H9 (cell line): ENCODE measurements around the gene EEF2K. TPM values are rescaled to one million over a fixed set of nuclear protein-coding genes. Genes with fewer than 3 reads are reported as not detected.

ENCODE experiments used
- DNase-seq: peaks from one replicate; pipeline ENCODE4 v3.0.0-alpha.2; 2017
- H2AFZ ChIP-seq: one replicate; pipeline ENCODE4 v1.6.1; 2013; ENCODE audit warnings: mild to moderate bottlenecking, low read length, control low read depth, moderate library complexity
- H2AK5ac ChIP-seq: 2 replicates; pipeline ENCODE4 v1.6.1; 2013; ENCODE audit warnings: low read length, control low read depth, mixed read lengths; ENCODE audit not compliant: insufficient read length
- H2BK120ac ChIP-seq: one replicate; pipeline ENCODE4 v1.6.1; 2013; ENCODE audit warnings: low read depth, mild to moderate bottlenecking, low read length, control low read depth, inconsistent platforms; ENCODE audit not compliant: poor library complexity, severe bottlenecking
- H2BK12ac ChIP-seq: 2 replicates; pipeline ENCODE4 v1.6.1; 2013; ENCODE audit warnings: low read length, control low read depth, mixed read lengths, low read depth; ENCODE audit not compliant: insufficient read length
- H2BK15ac ChIP-seq: 2 replicates; pipeline ENCODE4 v1.6.1; 2013; ENCODE audit warnings: low read depth, low read length, control low read depth
- H2BK20ac ChIP-seq: one replicate; pipeline ENCODE4 v1.6.1; 2013; ENCODE audit warnings: low read depth, mild to moderate bottlenecking, low read length, control low read depth, inconsistent platforms; ENCODE audit not compliant: poor library complexity, severe bottlenecking
- H2BK5ac ChIP-seq: 2 replicates; pipeline ENCODE4 v1.6.1; 2013; ENCODE audit warnings: low read length, control low read depth, mixed read lengths; ENCODE audit not compliant: insufficient read length
- H3K14ac ChIP-seq: 2 replicates; pipeline ENCODE4 v1.6.1; 2013; ENCODE audit warnings: low read length, control low read depth; ENCODE audit not compliant: insufficient read depth
- H3K18ac ChIP-seq: 2 replicates; pipeline ENCODE4 v1.6.1; 2013; ENCODE audit warnings: low read depth, mild to moderate bottlenecking, mixed read lengths, low read length, control low read depth; ENCODE audit not compliant: insufficient read length
- H3K23ac ChIP-seq: 2 replicates; pipeline ENCODE4 v1.6.1; 2013; ENCODE audit warnings: low read length, control low read depth, mixed read lengths, low read depth; ENCODE audit not compliant: insufficient read length
- H3K23me2 ChIP-seq: 2 replicates; pipeline ENCODE4 v1.6.1; 2013; ENCODE audit warnings: low read depth, mild to moderate bottlenecking, mixed read lengths, low read length, control low read depth; ENCODE audit not compliant: insufficient read length, poor library complexity, severe bottlenecking
- H3K27ac ChIP-seq: 2 replicates; pipeline ENCODE4 v1.5.1; 2013; ENCODE audit warnings: low read length, control low read depth, mixed read lengths, low read depth; ENCODE audit not compliant: insufficient read length
- H3K27me3 ChIP-seq: 2 replicates; pipeline ENCODE4 v1.6.1; 2013; ENCODE audit warnings: low read length, control low read depth, inconsistent platforms; ENCODE audit not compliant: insufficient read depth
- H3K4ac ChIP-seq: 2 replicates; pipeline ENCODE4 v1.6.1; 2013; ENCODE audit warnings: low read depth, mild to moderate bottlenecking, control low read depth, inconsistent platforms, low read length, moderate library complexity
- H3K4me1 ChIP-seq: 2 replicates; pipeline ENCODE4 v1.6.1; 2013; ENCODE audit warnings: low read length, control low read depth, inconsistent platforms; ENCODE audit not compliant: insufficient read depth
- H3K4me2 ChIP-seq: 2 replicates; pipeline ENCODE4 v1.6.1; 2013; ENCODE audit warnings: low read length, control low read depth, mixed read lengths; ENCODE audit not compliant: insufficient read length, insufficient read depth
- H3K56ac ChIP-seq: 2 replicates; pipeline ENCODE4 v1.6.1; 2013; ENCODE audit warnings: low read depth, mild to moderate bottlenecking, mixed read lengths, low read length, control low read depth; ENCODE audit not compliant: insufficient read length
- H3K79me1 ChIP-seq: 2 replicates; pipeline ENCODE4 v1.6.1; 2013; ENCODE audit warnings: low read depth, mild to moderate bottlenecking, moderate library complexity, low read length, control low read depth, inconsistent platforms; ENCODE audit not compliant: insufficient read depth, poor library complexity, severe bottlenecking
- H3K79me2 ChIP-seq: 2 replicates; pipeline ENCODE4 v1.6.1; 2013; ENCODE audit warnings: low read length, control low read depth, inconsistent platforms; ENCODE audit not compliant: insufficient read depth
- H3K9ac ChIP-seq: 2 replicates; pipeline ENCODE4 v1.6.1; 2013; ENCODE audit warnings: low read length, control low read depth, mixed read lengths; ENCODE audit not compliant: insufficient read length; ENCODE audit errors: extremely low read depth
- H3K9me3 ChIP-seq: one replicate; pipeline ENCODE4 v1.6.1; 2013; ENCODE audit warnings: low read depth, low read length, inconsistent platforms; ENCODE audit not compliant: control insufficient read depth
- H3T11ph ChIP-seq: one replicate; pipeline ENCODE4 v1.6.1; 2013; ENCODE audit warnings: mild to moderate bottlenecking, low read length, control low read depth, inconsistent platforms
- H4K20me1 ChIP-seq: one replicate; pipeline ENCODE4 v1.6.1; 2013; ENCODE audit not compliant: control insufficient read depth, insufficient read length, insufficient read depth
- H4K5ac ChIP-seq: 2 replicates; pipeline ENCODE4 v1.6.1; 2013; ENCODE audit warnings: low read depth, mild to moderate bottlenecking, mixed read lengths, low read length, control low read depth; ENCODE audit not compliant: insufficient read length
- H4K8ac ChIP-seq: replicated peaks from 2 replicates; pipeline ENCODE4 v1.6.1; 2013; ENCODE audit warnings: low read length, control low read depth, mixed read lengths, low read depth; ENCODE audit not compliant: insufficient read length
- H4K91ac ChIP-seq: 2 replicates; pipeline ENCODE4 v1.6.1; 2013; ENCODE audit warnings: low read depth, mild to moderate bottlenecking, moderate library complexity, mixed read lengths, low read length, control low read depth; ENCODE audit not compliant: insufficient read length
- H3K27ac Mint-ChIP-seq, 3 experiments: 2 replicates in 2 of 3; 3 replicates in 1 of 3; pipeline ENCODE4 v1.8.0; 2020 to 2021; ENCODE audit warnings: mixed read lengths in 3 of 3, mild to moderate bottlenecking in 1 of 3, moderate library complexity in 1 of 3
- H3K27me3 Mint-ChIP-seq: 2 replicates; pipeline ENCODE4 v1.8.0; 2021; ENCODE audit warnings: low read depth, mild to moderate bottlenecking, moderate library complexity, mixed read lengths
- H3K36me3 Mint-ChIP-seq, 3 experiments: 2 replicates in 2 of 3; 3 replicates in 1 of 3; pipeline ENCODE4 v1.8.0; 2020 to 2021; ENCODE audit warnings: low read depth in 3 of 3, mixed read lengths in 3 of 3; ENCODE audit not compliant: insufficient read depth in 1 of 3
- H3K4me1 Mint-ChIP-seq, 2 experiments: 2 replicates each; pipeline ENCODE4 v1.8.0; 2020; ENCODE audit warnings: mixed read lengths in 2 of 2
- H3K4me3 Mint-ChIP-seq, 2 experiments: 2 replicates in 1 of 2; 3 replicates in 1 of 2; pipeline ENCODE4 v1.8.0; 2020 to 2021; ENCODE audit warnings: mild to moderate bottlenecking in 2 of 2, mixed read lengths in 2 of 2, moderate library complexity in 1 of 2
- H3K9me3 Mint-ChIP-seq, 2 experiments: 2 replicates in 1 of 2; 3 replicates in 1 of 2; pipeline ENCODE4 v1.8.0; 2020; ENCODE audit warnings: mild to moderate bottlenecking in 2 of 2, mixed read lengths in 2 of 2, moderate library complexity in 1 of 2
- CTCF ChIP-seq: fragments of 200-600 bp; sonication (generic); conservative IDR thresholded peaks from 3 replicates; pipeline ENCODE4 v1.8.0; 2021; ENCODE audit warnings: antibody characterized with exemption, mild to moderate bottlenecking
- WGBS: extraction: QIAGEN DNeasy Blood & Tissue Kit; methylation state at CpG from one replicate; pipeline ENCODE4 v1.1.7; 2013; ENCODE audit warnings: missing lambda C conversion rate, low lambda C conversion rate, mixed read lengths; ENCODE audit not compliant: insufficient read length; ENCODE audit errors: extremely low coverage; 5-methylcytosine and 5-hydroxymethylcytosine counted together
- total RNA-seq: library from RNA; stranded (reverse); gene quantifications from 2 replicates; pipeline ENCODE4 v1.2.1, GENCODE V29; 2021

Gene EEF2K
- total RNA-seq, 1 experiment from 2014 or later = 20.7 TPM

- Histone ChIP-seq H3K9ac (no peak overlapping the region), H3K23me2 (no peaks in the 10 kb centered on the region), H3K9me3 (no peaks in the 10 kb centered on the region), H3K27me3 (no peaks in the 10 kb centered on the region), H4K20me1 (no peaks in the 10 kb centered on the region), H2BK12ac (no peak overlapping the region), H2BK20ac (no peak overlapping the region), H2AK5ac (no peak overlapping the region), H3K18ac (no peak overlapping the region), H3K27ac (no peak overlapping the region), H2AFZ (no peak overlapping the region), H2BK5ac (no peak overlapping the region), H4K5ac (no peak overlapping the region), H3K14ac (no peak overlapping the region), H4K8ac (no peak overlapping the region), H4K91ac (no peak overlapping the region), H2BK120ac (no peak overlapping the region), H3K4me1 (no peaks in the 10 kb centered on the region), H3K4ac (no peak overlapping the region), H3K79me1 (no peaks in the 10 kb centered on the region), H3T11ph (no peak overlapping the region), H3K56ac (no peak overlapping the region), H2BK15ac (no peak overlapping the region), H3K23ac (no peak overlapping the region), H3K4me2 (no peak overlapping the region), H3K79me2 (no peaks in the 10 kb centered on the region)
- Mint-ChIP-seq H3K27ac (peak overlapping the region in 2 of 3 experiments; percentile 23 to 38; a peak in 2 of 7 replicates), H3K9me3 (no peaks in the 10 kb centered on the region), H3K36me3 (peaks cover 11 to 35% (median 28%) of the 10 kb centered on the region in 3 experiments; a peak in 6 of 7 replicates), H3K27me3 (no peaks in the 10 kb centered on the region), H3K4me1 (no peaks in the 10 kb centered on the region), H3K4me3 (no peak overlapping the region)
- no peak for DNase-seq
- TF ChIP-seq CTCF = no peak
- no CpG with 5 or more reads among the region's 8 CpGs for WGBS
These were observed 61.7 kb downstream of the EEF2K start for GRCh38 chr16:22267764-22268163.
